Measurements from ENCODE around the gene ATP11A.

DNA sequence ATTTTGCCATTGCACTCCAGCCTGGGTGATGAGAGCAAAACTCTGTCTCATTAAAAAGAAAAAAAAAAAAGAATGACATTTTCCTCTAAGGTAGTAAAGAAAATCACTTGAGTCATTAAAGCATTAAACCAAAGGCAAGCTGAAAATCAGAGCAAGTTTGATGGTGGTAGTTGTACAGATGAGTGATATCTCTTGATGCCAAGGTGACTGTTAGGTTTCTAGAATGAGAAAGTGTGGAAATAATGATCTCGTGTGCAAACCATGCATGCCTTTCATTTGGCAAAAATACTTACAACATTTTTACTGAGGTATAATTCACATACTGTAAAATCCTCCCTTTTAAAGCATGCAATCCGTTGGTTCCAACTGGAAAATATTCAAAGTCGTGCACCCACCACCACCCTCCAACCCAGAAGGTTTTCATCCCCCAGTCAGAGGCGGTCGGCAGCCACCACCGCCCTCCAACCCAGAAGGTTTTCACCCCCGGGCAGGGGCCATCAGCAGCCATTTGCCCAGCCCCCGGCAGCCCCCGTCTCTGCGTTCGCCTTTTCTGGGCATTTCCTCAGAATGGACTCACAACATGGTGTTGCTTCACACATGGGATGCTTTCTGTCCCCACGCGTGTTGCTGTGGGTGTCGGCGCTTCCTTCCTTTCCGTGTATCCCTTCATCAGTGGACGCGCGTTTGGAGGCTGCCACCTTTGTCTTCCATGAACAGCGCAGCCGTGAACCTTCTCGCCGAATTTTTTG is 90.2 kb downstream of the ATP11A start:
- TF ChIP-seq EZH2phosphoT487 (IDR thresholded peaks at IDR 0.05; ENCODE audit: borderline replicate concordance, low read length) (no peak), CTCF (conservative IDR thresholded peaks at IDR 0.05; ENCODE audit: low read depth, low read length) (no peak)
